ENCODE measurements around the gene FANCI.

Gene FANCI

DNA sequence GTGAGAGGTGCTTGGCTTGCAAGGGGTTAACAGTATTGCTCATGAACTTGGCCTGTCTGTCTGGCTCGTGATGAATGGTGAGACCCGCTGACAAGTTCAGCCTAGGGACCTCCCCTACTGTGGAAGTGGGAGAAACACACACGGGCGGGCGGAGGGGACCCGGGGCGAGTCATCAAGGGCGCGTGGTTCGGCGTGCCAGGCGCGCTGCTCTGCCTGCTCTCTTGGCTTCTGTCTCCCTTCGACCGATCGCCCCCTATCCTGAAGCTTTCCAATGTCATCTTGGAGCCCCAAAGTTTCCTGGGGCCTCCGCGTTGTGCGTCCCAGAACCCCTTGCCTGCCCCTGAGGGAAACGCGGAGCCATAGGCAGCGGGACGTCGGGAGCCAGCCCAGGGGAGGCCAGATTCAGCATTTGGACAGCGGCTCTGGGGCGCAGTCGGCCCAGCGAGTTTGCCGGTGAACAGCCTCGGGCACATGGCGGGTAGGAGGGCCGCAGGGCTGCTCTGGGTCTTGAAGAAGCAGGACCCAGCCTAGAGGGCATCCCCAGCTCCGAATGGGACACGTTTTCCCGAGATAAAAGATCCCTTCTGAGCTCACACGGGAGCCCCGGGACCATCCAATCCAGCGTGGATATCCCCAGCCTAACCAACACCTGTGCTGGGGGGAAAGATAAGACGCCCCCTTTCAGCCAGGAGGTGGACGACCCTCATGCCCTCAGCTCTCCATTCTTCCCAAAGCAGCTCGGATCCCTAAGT, 117.8 kb downstream of the FANCI start:
- DNase-seq (ENCODE audit: low spot score): peak; percentile 85

- DNase-seq (ENCODE audit: low spot score): no peak
Measured at GRCh38 chr15:89362203-89363101, 118.7 kb downstream of the FANCI start.

DNA sequence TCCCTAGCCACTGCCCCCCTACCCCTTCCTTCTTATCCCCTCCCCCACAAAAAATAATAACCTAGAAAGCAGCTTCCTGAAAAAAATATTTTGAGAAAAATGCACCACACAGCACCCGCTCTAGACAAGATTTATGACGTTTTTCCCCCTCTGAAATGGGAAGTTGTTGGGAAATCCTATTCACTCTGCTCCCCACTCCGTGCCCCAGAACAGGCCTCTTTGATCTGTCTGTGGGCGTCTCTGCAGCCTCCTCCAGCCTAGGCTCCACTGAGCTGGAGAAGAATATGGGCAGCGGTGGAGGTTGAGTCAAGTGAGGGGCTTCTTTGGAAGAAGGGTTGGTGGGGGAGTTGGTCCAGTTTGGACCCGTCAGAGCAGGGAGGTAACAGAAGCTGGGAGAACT, 119.4 kb downstream of the FANCI start:
- DNase-seq (ENCODE audit: low spot score): no peak

DNA sequence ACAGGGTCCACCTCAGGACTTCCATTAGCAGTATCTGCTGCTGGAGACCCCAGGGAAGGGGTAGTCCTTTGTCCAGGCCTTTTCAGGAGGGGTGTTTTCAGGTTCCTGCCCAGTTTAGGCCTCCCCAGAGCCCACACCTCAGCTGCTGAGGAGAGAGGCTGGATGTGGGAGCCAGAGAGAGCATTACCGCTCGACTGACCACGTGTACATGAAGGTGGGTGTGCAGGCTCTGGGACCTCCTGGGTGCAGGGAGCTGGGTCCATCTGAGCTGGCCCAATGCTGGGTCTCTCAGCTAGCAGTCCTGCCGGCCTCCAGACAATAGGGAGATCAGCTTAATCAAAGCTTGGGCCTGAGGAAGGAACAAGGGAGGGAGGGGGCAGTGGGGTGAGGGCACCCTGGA, 120.0 kb downstream of the FANCI start:
- no peak for DNase-seq (ENCODE audit: low spot score)

DNA sequence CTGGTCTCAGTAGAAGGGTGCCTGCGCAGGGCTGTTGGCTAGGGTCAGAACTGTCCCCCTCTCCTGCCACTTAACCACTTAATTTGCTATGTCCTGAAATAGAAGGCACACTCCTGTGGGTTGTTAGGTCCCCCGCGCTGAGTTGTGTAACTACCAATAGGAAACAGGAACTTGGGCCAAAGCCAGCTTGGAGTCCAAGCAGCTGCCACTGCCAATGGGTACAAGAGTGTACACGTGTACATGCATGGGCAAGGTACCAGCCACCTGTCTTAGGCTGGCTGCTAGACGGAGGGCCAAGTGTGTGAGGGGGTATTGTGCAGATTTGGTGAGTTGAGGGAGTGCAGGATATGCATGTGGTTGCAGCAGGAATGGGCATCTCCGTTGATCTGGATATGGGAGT, 120.6 kb downstream of the FANCI start:
- no peak for DNase-seq (ENCODE audit: low spot score)

GRCh38 chr15:89364741-89365450, 121.1 kb downstream of the FANCI start:
- DNase-seq (ENCODE audit: low spot score): no peak

DNA sequence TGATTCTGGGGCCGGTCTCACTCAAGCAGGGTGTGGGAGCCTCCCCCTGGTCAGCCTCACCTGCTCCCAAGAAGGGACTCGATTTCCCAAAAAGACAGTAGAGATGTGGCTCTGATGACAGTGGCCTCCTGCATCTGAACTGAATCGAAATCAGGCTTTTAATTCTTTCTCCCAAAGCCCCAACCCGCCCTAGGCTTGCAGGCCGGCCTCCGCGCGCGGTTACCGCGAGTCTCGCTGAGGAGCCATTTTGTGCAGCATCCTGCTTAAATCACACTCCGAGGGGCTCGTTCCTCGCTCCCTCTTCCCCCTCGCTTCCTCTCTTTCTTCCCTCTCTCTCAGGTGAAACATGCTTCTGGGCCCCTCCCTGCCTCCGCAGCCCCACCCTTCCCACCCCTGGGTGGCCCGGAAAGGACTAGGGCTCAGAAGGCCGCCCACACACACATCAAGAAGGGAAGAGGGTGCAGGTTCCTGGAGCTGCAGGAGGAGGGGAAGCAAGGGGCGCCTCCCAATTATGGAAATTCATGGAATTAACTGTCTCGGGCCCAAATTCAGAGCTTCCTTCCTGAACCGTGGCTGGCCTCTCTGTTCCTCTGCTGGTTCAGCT, 121.8 kb downstream of the FANCI start:
- DNase-seq (ENCODE audit: low spot score): no peak
